LNCAP (cell line): ENCODE results near the gene SH3RF3.
A peak's percentile ranks its signal among the peaks of the same experiment; 100 is the strongest.

Experiments
- CTCF ChIP-seq: fragments of 450-650 bp; IDR thresholded peaks from 2 replicates; pipeline ENCODE4 v1.5.1; 2017; ENCODE audit warnings: mild to moderate bottlenecking

The SH3RF3 gene

DNA sequence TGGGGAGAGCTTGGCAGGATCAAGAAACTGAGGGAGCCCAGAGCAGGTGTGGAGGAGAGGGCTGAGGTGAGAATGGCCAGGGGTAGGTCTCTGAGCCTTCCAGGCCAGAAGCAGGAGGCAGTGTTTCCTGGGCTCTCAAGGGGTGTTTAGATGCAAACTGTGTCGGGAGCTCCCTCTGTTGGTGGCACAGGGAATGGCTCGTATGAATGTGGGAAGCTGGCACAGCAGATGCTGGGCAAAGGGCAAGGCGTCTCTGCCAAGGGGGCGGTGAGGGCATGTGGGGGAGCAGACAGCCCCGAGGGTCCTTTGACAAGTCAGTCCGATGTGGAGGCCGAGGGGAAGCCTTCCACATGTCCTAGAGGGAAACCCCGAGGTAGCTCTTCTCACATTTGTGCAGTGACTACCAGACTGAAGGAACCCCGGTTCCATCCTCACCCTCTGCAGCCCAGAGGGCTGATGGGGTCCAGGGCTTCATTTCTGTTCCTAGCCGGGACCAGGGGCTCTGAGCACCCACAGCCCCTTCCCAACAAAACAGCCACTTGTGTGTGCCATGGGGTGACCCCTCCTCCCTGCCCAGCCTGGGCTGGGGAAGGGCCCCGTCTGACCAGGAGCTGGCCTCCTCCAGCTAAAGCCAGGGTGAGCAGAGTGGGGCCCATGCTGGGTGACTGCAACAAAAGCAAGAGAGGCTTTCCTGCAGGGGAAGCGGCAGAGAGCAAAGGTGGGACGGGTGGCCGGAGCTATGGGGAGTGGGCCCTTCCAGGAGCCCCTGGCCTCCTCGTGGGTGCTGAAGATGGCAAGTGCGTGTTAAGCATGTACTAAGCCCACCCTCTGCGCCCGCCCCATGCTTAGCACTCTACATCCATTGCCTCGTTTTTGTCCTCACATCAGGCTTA is 381.4 kb downstream of the SH3RF3 start:
- peak; percentile 81 for TF ChIP-seq CTCF

GRCh38 chr2:109511168-109511567 is 382.2 kb downstream of the SH3RF3 start:
- TF ChIP-seq CTCF = no peak

- no peak for TF ChIP-seq CTCF
Observed at GRCh38 chr2:109512076-109512475, 383.1 kb downstream of the SH3RF3 start.

GRCh38 chr2:109513230-109513629 is 384.2 kb downstream of the SH3RF3 start:
- TF ChIP-seq CTCF = no peak

DNA sequence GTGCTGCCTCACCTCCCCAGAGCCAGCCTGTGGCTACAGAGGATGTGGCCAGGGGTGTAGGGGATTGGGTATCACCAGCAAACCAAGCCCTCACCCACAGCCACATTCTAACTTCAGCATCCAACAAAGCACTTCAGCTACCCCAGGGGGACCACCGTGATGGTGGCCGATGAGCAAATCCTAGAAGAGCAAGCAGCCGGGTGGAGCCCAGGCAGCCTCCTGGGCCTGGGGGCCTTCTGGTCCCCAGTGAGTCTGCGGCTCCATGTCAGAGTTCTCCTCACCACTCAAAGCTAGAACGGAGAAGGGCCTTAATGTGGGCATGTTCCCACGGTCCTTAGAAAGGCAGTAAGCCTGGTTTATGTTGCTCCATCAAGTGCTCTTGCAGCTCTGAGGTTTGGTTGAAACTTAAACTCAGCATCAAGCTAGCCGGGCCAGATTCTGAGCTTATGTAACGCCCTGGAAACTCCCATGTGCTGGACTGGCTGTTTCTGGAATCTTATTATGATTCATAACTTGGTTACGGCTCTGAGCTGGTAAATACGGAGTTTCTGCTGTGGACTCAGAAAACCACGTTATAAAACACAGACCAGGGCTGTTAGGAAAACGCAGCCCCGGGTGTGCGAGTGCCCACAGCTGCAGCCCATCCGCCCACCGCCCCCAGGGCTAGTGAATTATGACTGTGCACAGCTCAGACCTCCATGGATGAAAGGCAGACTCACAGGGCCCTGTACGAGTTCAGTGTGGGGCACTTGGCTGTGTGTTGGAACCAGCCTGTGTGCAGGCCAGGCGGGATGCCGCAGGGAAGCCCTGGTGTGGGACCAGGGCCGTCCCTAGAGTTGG is 385.0 kb downstream of the SH3RF3 start:
- TF ChIP-seq CTCF = no peak

DNA sequence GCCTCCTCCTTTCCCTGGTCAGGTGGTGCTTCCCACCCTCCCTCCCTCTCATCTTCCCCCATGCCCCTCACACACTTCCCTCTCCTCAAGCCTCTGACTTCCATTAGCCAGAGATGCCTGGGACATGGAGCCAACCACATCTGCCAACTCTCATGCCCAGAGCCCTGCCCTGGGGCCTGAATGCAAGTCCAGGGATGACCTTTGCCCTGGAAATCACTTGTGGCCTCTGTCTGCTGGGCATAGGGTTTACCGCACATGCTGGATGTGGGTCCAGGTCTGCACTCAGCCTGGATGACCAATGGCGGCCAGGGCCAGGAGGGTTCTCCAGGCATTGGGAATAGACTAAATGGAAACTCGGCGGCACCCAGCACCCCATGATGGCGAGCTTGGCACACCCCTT is 385.9 kb downstream of the SH3RF3 start:
- TF ChIP-seq CTCF = no peak

DNA sequence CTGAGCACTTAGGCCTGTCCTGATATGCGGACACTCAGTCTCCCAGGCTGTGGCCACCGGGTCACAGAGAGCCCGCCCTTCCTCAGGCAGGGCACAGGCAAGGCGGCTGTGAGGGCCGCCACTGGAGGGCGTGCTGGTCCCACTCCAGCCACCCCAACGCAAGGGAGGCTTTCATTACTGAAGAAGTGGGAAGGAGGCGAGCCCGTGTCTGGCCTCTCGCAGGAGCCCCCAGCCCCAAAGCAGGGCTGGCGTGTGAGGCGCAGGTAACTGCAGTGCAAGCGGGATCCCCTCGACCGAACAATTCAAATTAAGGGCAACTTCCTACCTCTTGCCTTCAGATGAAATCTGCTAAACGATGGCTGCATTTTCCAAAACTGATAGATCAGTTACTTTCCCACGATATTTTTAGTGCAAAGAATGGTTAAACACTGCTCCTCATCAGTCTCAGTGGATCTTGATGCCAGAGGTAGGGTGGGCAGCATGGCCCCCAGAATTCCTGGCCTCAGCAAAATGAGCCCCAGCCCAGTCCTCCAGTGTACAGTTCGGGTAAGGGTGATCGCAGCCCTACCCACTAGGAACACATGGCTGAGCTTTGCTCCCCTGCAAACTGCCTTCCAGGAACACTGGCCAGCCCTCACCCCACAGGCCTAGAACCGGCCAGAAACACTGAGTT is 387.6 kb downstream of the SH3RF3 start:
- peak; percentile 83 for TF ChIP-seq CTCF
